Suppressor macrophage treated with lipopolysaccharide for 1 hour (primary cell): Measurements from ENCODE around the gene TTC6.
"Not testable (repeated sequence)": the region's sequence is repeated elsewhere in the genome, so short reads cannot be mapped to it uniquely, and the experiment has no call there.

Experiments used
- DNase-seq, 3 donors: peaks; one replicate each; pipeline ENCODE4 v3.0.0-alpha.2; 2020 to 2022

The TTC6 gene, protein sequence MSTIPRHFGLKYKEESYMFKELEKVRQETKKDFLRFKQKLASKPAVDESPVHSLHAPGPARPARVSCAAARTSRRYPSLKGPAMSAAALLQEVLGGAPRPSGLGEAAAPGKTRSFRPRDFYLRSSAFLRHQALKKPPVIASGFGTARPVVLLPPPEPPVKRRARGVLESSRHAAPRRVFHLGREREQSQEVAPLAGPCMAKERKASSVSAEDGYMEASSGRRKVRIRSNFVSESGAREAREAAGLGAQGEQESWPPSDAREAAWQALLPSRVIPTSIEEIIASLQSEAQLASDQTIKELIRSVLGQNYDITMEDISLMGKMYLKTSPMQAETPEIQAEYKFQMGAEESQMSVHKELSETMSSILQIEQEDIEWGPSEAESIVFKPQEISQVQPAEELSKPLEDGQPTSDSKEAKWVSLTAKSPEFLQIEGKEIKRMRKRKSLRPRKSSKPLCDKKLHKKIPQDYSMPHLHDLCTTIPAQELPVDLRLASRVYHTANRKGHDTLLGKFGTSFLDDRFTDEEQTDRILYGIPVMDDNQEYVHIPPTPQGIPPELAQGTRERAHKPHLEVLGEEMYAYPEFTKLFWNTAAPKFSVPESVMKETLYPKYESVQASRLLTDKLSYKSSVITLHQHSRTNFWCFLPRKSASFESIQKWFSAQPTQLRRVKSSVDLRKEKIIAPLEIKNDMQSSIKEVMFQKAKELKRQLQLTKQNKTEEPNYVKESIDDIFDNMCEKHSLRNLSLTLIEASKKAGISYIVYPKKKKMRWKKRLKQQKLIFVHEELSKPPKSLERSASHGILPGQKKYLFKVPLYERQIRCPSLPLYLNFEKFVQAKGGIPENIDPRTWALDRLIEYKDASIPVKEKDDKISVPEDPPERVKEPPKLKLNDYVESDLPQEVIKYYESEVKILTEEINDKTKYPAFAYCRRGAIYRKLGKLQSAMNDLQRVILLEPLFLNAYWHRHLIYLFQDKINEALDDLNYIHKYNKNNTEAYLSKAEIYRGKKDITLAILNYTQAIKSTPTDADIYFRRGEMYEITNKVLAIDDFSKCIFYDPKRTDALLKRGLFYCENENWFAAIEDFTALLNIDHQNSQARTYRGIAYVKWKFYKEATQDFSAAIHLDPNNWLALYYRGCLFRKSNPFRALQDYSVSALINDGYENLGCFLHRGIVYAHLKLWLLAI (N-terminal part only)

DNA sequence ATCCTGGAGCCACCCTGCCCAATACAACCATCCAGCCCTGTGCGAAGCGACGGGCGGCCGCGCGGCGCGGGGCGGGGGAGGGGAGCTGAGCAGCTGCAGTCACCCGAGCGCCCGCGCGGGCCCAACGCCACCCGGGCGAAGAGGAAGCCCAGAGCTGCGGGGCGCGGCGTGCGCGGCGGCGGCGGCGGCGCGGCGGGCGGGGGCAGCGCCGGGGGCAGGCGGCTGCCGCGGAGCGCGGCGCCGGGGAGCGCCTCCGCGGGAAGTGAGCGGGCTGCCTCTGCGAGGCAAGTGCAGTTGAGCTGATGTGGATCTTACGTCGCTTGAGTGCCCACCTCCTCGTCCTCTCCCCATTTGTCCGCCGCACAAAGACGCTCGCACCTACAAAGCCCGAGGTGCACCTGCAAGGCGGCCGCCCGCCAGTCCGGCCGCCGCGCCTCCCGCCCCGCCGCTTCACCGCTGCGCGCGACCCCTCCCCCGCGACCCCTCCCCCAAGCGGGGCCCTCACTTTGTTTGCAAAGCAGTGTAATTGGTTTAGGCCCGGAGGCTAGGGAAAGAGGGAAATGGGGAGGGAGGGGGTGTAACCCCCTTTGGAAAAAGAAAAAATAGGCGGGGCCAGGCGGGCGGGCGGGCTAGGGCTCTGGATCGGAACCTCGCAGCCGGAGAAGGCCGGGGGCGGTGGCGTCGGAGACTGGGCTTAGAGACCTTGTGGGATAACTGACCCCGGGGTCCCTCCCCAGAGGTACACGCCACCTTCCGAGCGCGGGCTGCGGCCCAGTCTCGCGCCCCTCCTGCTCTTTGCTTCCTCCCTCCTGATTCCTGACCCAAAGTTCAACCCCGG lies at the start of gene TTC6, which contains the start of gene FOXA1:
Gene TTC6, plus strand, starts transcription at position 659 of the 838 bp plus-strand sequence. CDS start 26,436 bp downstream, outside the sequence.
Gene FOXA1, minus strand, starts transcription at position 279 of the 838 bp plus-strand sequence. Its CDS starts 277 bp downstream, at position 2.
- peak; percentile 47 to 74 (median 59) for DNase-seq

DNA sequence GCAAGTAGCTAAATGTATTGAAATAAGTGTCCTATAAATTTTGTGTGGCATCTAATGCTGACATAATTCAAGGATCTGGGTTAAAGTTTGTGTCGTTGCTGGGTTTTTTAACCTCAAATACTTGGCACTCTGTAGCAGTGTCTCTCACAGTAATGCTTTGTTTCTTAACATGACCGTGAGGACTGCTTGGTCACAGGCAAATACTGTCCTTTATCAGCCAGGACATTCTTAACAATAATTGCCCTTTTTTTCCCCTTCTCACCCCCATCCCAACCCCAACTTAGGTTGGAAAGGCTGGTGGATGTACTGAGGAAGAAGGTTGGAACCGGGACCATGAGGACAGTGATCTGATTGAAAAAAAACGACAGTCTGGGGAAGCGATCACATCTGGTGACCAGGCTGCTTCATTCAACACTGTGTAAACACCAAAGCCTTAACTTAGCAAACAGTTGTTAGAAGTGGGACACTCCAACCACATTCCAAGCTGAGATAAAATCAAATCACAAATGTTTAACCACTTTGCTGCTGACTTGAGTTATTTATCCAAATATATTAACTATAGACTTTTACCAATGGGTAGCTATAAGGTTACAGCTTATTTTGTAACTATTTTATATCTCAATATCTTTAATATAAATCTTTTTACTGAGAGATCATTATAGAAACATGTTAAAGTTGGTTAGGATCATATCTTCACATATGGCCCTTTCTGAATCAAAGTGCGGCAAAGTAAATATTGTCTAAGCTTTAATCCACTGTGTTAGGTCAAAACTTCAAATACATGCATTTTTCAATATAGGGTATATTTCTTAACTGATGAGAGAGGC lies 48.6 kb upstream of the TTC6 start:
- no peak for DNase-seq

DNA sequence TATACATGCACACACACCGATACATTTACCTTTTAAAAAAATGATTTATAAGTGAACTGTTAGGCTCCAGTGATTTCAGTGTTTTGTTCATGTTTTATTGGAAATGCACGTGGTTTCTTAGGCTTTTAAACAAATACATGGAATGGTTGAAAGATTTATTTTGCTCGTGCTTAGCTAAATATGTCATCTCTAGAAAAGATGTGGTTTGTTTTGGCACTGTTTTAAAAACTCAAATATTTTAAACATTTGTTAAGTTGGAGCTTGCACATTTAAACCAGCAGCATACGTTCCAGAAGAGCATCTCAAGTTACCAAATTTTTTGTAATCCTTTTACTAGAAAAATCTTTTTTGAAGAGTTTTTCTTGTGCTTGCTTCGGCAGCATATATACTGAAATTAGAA lies 44.9 kb upstream of the TTC6 start:
- no peak for DNase-seq

DNA sequence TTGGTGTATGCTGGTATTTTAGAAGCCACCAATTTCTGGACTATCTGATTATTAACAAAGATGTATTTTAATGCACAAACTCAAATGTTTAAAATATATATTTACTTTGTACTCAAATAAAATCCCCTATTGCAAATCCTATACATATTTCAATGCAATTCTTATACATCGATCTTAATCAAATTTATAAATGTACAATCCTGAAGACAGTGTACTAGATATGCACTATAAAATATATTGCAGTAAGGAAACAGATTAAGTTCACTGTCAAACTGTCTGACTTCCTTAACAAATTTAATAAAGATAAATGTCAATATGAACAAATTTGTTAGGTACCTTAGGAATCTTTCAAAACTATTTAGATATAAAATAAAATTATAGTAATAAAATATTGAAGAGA lies 44.3 kb upstream of the TTC6 start:
- DNase-seq = no peak

DNA sequence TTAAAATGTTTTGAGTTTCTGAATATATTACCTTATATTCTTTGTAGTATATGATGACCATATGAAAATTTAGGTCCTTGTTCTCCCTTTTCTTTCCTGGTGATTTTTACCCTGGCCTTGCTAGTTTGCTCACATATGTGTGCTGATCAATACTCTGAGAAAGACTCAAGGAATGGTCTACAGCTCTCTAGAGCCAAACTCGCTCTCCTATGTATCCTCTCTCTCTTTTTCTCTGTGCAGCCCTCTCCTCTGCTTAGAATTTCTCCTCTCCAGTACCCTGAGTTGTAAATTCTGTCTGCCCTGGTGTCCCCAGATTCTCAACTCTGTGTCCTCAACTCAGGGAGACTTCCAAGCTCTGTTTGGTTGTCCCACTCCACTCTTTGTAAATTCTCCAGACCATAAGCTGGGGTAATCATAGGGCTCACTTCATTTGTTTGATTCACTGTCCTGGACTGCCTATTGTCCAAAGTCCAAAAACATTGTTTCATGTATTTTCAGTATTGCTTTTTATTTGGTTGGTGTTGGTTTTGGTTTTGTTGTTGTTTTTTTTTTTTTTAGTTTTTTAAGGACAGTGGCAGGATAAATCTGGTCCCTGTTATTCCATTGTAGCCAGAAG lies 41.4 kb upstream of the TTC6 start:
- no peak for DNase-seq

DNA sequence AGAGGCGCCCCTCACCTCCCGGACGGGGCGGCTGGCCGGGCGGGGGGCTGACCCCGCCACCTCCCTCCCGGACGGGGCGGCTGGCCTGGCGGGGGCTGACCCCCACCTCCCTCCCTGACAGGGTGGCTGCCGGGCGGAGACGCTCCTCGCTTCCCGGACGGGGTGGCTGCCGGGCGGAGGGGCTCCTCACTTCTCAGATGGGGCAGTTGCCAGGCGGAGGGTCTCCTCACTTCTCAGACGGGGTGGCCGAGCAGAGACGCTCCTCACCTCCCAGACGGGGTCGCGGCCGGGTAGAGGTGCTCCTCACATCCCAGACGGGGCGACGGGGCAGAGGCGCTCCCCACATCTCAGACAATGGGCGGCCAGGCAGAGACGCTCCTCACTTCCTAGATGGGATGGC lies 39.8 kb upstream of the TTC6 start:
- not testable (repeated sequence) for DNase-seq

DNA sequence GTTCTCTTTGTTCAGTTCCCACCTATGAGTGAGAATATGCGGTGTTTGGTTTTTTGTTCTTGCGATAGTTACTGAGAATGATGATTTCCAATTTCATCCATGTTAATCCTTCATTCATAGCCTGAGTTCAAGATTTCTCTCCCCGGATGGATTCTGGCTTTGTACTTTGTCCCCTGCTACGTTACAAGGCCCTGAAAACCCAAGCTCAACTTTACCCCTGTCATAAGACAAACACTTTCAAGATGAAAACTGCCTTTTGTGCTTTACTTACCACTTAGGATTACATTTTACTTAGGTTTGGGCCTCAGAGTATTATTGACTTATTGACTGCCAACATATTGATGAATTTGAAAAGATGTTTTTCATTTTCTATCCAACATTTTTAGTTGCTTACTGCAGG lies 36.7 kb upstream of the TTC6 start:
- DNase-seq = no peak

DNA sequence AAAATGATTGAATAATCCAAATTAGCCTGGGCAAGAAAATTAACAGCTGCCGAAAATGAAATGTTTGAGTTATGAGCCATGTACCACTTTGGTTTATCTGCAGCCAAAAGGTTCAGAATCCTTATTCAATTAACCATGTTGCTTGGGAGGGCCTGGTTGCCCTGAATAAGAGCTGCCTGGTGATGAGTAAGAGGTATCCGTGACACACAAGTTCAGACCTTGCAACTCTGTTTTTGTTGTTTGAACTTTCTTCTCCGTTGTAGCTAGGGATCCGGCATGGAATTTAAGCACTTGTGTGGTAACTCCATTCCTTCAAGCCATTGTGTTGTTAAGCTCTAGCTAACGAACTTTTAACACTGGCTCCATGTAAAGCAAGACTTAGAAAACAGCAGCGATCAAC lies 36.0 kb upstream of the TTC6 start:
- no peak for DNase-seq

DNA sequence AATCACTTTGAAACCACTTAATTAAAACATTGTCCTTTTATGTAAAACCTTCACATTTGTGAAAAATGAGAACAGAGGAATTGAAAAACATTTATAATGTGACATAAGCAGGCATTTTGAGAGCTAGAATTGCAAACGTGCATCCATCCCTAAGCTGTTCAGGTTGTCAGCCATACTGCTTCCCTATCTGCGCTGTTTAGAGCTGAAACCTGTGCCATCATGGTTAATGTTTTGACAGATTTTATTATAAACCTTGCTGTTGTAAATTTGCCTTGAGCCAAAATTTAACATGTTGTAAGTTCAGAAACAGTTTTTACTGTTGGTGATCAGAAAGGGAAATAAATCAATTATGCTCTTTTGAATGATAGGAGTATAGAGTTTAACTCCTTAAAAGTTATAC lies 32.2 kb upstream of the TTC6 start:
- no peak for DNase-seq

DNA sequence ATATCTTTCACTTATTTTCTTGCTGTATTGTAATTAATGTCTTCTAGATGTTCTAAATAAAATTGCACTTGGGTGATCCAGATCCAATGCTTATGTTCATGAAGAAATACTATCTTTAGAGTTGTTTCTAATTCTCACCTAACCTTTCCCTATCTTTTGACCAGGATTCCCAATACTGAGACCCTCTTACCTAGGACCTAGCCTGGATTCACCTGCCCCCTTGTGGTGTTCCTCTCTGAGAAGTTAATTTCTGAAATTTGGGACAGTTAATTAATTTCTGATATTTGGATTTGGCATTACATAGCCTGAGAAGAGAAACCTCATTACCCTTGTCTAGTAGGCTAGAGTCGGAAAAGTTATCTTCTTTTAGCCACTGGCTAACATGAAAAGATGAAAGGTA lies 29.9 kb upstream of the TTC6 start:
- DNase-seq = no peak

DNA sequence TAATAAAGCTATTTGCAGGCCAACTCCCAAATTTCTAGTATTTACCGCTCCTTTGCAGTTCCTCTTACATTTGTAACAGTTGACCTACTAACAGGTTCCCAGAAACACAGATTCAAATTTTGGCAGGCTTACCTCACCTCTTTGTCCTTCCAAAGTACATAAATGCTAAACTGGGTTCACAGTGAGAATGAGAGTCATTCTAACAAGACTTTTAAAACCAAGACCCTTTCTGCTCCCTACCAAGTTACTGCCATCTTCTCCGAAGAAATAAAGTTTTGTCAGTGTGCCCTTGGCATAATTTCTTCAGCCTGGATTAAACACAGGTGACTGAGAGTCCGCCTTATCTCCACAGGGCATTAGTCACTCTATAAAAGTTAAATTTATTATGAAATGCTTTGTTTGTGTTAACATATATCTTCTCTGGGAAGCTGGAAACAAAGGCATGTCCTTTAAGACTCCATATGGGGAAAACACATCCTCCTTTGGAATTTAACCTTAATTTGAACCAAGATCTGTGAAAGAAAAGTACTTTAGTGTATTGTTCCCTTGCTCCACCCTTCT lies 28.5 kb upstream of the TTC6 start:
- no peak for DNase-seq

DNA sequence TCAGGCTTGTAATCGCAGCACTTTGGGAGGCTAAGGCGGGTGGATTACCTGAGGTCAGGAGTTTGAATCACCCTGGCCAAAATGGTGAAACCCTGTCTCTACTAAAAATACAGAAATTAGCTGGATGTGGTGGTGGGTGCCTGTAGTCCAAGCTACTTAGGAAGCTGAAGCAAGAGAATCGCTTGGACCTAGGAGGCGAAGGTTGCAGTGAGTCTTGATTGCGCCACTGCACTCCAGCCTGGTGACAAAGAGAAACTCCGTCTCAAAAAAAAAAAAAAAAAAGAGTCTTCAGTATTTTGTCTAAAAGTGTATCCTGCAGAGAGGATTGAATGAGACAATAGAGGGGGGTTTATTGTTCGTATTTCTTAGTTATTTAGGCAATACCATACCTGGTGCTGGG lies 25.7 kb upstream of the TTC6 start:
- DNase-seq = no peak

DNA sequence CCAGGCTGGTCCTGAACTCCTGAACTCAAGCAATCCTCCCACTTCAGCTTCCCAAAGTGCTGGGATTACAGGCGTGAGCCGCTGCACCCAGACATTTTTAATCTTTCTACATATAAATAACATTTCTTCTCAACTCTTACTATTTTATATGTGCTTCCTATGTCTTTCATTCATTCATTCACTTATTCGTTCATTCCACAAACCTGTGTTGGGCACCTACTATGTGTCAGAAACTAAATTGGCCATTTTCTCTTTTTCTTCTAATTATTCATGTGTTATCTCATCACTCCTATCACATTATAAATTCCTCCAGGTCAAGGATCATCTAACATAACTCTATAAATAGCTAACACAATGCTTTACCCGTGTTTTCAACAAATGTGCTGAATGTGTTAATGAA lies 24.0 kb upstream of the TTC6 start:
- no peak for DNase-seq

DNA sequence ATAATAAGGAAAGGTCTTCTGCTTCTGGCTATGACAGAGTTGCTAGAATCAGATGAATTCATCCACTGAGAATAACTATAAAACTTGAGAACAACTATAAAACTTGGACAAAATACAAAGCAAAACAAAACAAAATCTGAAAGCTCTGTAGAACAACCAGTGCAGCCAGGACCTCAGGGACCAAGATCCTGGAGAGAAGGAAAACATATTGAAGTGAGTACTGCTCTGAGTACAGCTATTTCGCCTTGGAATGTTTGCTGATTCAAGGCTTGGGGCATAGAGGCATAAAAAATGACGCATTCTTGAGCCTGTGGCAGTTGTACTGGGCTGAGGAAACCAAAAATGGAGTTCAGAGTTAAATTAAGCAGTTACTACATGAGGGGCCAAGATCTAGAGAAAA lies 22.1 kb upstream of the TTC6 start:
- no peak for DNase-seq

DNA sequence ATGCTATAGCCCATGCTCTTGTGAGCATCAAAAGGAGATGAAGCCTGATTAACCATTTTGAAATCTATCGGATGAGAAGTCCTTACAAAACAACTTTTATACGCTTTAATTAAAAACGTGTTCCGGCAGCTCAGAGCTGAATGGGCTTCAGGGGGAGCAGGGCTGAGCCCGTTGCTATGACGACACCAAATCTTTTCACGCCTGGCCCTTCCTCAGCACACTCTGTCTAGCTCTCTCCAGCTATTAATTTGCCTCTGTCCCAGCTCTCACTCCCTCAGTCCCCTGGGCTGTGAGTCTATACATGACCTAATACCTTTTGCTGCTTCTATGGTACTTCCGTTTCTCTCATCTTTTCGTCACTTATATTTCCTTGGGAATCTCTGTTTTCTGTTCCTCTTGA lies 16.2 kb upstream of the TTC6 start:
- no peak for DNase-seq

DNA sequence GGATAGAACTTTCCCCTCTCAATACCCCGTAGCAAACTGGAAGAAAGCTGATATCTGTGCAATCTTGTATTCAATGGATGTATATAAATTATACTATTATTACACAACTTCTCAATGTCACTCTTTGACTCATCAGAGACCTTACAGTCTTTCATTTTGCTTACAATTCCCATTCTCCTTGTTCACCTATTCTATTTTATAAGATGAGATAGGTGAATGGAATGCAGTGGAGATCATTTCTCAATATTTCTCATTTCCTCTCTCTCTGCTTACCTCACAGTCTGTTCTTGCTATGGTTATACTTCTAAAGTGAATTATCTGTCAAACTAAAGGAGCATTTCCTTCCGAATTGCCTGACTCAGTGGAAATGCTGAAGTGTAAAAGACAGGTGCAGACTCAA lies 15.3 kb upstream of the TTC6 start:
- no peak for DNase-seq

DNA sequence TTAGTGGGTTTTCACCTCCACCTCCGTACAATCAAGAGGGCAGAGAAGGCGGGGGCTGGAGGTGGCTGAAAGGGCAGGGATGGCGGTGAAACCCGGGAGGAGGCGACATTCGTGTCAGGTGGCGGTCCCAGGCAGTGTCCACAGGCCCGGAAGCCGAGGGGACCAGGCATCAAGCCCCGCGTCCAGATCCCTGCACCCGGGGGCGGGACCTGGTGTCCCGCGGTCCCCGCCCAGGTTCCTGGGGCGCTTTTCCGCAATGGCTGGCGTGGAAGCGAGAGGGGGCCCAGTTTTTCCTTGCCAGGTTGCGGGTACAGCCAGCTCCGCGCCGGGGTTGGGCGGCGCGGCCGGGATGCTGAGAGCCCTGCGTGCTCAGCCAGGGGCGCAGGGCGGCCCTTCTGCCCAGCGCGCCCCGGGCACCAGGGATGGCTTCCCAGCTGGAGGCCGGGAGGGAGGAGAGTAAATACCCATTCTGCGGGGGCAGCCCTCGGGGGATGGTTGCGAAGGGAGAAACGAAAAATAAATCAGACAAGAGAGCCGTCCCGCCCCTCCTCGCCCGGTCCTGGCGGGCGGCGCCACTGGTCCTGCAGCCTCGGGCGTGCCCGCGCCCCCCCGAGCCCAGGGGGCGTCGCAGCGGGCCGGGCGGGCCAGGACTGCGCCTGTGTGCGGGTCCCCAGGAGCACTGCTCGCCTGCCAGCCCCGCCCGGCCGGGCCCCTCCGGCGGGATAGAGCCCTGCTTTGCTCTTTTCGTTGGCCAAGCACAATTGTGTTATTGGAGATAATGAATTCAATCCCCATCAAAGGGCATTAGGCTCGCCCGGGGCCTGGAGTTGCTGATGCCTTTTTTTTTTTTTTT lies 11.8 kb upstream of the TTC6 start:
- no peak for DNase-seq

DNA sequence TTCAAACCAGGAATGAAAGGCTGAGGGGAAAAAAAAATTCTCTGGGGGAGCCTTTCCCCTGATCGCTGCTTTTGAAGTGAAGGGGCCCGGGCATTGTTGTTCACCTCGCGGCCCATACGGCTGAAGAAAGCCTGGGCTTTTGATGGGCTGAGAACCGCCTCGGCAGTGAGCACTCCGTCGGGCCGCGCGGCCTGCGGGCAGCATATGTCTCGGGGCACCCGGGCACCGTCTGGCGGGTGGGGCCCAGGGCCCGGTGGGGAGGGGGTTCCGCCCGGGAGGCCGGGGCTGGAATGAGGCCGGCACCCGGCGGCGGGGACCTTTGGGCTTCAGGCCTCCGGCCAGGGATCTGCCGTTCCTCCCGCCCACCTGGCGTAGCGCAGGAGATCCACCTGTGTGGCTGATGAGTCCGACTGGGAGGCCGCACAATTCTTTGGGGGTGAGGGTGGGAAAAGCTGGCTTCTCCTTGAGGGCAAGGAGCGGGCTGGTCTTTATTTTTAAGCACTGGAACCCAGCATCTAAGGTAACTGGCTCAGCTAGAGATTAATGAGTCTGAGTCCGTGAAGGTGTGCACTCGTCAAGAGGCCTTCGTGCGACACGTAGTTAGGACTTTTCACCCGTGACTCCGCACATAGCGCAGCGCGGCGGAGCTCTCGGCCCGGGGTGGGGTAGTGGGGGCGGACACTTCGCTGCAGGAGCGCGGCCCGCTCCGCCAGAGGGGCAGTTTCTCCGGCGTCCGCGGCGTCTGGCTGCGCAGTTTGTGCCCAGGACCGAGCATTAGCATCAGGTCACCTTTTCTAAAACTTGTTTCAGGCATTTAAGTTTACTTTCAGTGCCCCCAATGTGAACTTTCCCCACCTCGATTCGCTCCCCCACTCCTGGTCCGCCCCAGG lies 11.0 kb upstream of the TTC6 start:
- DNase-seq = no peak

DNA sequence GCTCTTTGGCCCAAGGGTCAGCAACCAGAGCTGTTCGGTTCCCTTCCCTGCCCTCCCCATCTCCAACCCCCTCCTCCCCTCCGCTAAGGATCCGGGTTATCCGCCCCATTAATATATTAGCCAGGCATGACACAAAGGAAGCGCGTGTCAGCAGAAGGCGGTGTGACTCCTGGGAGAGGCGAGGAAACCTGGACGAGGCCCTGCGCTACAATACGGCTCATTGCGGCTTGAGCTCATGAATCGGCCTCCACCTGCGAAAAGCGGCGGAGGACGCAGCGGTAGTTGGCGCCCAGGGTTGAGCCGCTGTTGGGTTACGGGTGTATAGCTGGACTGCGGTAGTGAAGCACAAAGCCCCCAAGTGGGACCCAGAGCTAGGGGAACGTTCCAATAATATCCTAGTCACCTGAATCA lies 10.3 kb upstream of the TTC6 start:
- no peak for DNase-seq
